Measurements from ENCODE around the gene HDGF. TPM values are rescaled to one million over a fixed set of nuclear protein-coding genes. Genes with fewer than 3 reads are reported as not detected.

Gene HDGF
- total and polyA plus RNA-seq, 9 of the 15 experiments (the other 6 are each of a cell fraction or from before 2014, with no cell fraction given), result 38.8 to 601 (median 400) TPM

- TF ChIP-seq ZNF592 (IDR thresholded peaks at IDR 0.05) (no peak), CHD2 (IDR thresholded peaks at IDR 0.05; ENCODE audit: low read depth, low read length) (no peak), PATZ1 (CRISPR knock-in tag; IDR thresholded peaks at IDR 0.05; ENCODE audit: borderline replicate concordance) (0 out of 2 replicates have a peak, but pooled peaks have one; percentile 39), ZFP91 (CRISPR knock-in tag; IDR thresholded peaks at IDR 0.05) (0 out of 2 replicates have a peak, but pooled peaks have one; percentile 42), POLR2H (tag; IDR thresholded peaks at IDR 0.05; ENCODE audit: low read depth) (0 out of 2 replicates have a peak, but pooled peaks have one; percentile 44), SRF (CRISPR knock-in tag; IDR thresholded peaks at IDR 0.05) (no peak), SIX5 (IDR thresholded peaks at IDR 0.05; ENCODE audit: borderline replicate concordance in 1 of 2, insufficient read depth in 1 of 2, low read depth in 1 of 2, low read length in 2 of 2) (no peak), CCNT2 (IDR thresholded peaks at IDR 0.05; ENCODE audit: borderline replicate concordance, extremely low read depth, insufficient read length, low read depth, low read length) (no peak), MBD2 (IDR thresholded peaks at IDR 0.05; ENCODE audit: borderline replicate concordance, low read depth) (no peak), ARID1B (IDR thresholded peaks at IDR 0.05) (peak; percentile 6; the same call in 1 of the 2 replicates), SMARCB1 (IDR thresholded peaks at IDR 0.05; ENCODE audit: insufficient read length, low read depth) (no peak), ZNF583 (CRISPR knock-in tag; IDR thresholded peaks at IDR 0.05) (no peak), STAT5A (IDR thresholded peaks at IDR 0.05; ENCODE audit: borderline replicate concordance, low read length) (0 out of 2 replicates have a peak, but pooled peaks have one; percentile 42), CEBPB (tag; IDR thresholded peaks at IDR 0.05) (peak; percentile 50; the same call in 1 of the 2 replicates)
- TF ChIP-seq, protein P1, sequence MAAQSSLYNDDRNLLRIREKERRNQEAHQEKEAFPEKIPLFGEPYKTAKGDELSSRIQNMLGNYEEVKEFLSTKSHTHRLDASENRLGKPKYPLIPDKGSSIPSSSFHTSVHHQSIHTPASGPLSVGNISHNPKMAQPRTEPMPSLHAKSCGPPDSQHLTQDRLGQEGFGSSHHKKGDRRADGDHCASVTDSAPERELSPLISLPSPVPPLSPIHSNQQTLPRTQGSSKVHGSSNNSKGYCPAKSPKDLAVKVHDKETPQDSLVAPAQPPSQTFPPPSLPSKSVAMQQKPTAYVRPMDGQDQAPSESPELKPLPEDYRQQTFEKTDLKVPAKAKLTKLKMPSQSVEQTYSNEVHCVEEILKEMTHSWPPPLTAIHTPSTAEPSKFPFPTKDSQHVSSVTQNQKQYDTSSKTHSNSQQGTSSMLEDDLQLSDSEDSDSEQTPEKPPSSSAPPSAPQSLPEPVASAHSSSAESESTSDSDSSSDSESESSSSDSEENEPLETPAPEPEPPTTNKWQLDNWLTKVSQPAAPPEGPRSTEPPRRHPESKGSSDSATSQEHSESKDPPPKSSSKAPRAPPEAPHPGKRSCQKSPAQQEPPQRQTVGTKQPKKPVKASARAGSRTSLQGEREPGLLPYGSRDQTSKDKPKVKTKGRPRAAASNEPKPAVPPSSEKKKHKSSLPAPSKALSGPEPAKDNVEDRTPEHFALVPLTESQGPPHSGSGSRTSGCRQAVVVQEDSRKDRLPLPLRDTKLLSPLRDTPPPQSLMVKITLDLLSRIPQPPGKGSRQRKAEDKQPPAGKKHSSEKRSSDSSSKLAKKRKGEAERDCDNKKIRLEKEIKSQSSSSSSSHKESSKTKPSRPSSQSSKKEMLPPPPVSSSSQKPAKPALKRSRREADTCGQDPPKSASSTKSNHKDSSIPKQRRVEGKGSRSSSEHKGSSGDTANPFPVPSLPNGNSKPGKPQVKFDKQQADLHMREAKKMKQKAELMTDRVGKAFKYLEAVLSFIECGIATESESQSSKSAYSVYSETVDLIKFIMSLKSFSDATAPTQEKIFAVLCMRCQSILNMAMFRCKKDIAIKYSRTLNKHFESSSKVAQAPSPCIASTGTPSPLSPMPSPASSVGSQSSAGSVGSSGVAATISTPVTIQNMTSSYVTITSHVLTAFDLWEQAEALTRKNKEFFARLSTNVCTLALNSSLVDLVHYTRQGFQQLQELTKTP (IDR thresholded peaks at IDR 0.05; ENCODE audit: low read depth in 1 of 2, partially characterized antibody in 2 of 2), result peak in 1 of 2 experiments; percentile 35
Measured at GRCh38 chr1:156741481-156741983, 9.9 kb downstream of the HDGF start (continued).

Measured in K562 (cell line).